SHP77 (cell line): ENCODE results near the gene PERM1.
"Not testable (repeated sequence)": the region's sequence is repeated elsewhere in the genome, so short reads cannot be mapped to it uniquely, and the experiment has no call there.

ENCODE experiments used
- DNase-seq, 2 experiments: peaks; one replicate each; lab custom pipeline; 2025; lab: John Stamatoyannopoulos, UW

The PERM1 gene, protein sequence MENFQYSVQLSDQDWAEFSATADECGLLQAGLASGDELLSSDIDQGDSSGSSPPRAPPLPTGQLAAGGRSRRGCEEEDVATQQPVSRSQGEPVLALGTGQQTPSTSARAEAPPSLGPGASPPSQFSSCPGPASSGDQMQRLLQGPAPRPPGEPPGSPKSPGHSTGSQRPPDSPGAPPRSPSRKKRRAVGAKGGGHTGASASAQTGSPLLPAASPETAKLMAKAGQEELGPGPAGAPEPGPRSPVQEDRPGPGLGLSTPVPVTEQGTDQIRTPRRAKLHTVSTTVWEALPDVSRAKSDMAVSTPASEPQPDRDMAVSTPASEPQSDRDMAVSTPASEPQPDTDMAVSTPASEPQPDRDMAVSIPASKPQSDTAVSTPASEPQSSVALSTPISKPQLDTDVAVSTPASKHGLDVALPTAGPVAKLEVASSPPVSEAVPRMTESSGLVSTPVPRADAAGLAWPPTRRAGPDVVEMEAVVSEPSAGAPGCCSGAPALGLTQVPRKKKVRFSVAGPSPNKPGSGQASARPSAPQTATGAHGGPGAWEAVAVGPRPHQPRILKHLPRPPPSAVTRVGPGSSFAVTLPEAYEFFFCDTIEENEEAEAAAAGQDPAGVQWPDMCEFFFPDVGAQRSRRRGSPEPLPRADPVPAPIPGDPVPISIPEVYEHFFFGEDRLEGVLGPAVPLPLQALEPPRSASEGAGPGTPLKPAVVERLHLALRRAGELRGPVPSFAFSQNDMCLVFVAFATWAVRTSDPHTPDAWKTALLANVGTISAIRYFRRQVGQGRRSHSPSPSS

DNA sequence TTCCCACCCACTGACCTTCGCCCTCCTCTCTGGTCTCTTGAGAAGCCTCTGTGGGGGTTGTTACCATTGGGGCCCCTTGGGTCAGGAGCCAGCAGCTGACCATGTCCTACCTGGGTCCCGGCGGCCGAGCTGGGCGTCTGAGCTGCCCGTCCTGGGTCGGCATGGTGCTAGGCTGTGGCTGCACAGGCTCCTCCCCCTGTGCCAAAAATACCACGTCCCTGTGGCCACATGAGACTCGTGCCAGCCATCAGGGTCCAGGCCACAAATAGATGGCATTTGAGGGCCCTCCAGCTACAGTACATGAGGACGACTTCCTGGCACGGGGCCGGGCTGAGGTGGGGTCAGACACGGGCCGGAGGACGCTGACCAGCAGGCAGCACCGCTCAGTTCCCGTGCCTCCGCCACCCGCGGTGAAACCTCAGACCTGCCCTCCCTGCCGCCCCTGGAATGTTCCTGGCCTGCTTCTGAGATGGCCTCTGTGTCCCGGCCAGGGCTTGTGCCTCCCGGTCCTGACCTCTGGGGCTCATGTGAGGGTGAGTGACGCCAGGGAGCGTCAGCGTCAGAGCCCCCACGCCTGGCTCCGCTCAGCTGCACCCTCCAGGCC, at the start of gene PERM1:
TSS of gene PERM1 (minus strand) at position 139 of the 604 bp plus-strand sequence. CDS start 1,064 bp downstream, outside the sequence.
- no peak for DNase-seq

DNA sequence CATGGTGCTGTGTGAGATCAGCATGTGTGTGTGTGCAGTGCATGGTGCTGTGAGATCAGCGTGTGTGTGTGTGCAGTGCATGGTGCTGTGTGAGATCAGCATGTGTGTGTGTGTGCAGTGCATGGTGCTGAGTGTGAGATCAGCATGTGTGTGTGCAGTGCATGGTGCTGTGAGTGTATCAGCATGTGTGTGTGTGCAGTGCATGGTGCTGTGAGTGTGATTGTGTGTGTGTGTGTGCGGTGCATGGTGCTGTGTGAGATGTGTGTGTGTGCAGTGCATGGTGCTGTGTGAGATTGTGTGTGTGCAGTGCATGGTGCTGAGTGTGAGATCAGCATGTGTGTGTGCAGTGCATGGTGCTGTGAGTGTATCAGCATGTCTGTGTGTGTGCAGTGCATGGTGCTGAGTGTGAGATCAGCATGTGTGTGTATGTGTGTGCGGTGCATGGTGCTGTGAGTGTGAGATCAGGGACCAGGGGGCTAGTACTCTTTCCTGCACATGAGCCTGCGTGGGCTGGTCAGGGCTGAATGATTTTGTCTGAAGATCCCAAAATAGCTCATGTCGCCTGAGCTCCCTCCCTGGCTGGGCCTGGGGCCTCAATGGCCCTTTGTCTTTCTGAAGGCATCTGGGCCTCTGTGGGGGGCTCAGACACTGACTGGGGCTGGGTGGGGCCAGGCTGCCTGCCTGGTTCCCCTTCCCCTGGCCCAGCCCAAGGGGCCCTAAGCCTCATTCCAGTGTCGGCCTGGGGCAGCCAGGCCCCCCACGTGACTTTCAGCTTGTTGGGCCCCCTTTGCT, 49.2 kb upstream of the PERM1 start:
- not testable (repeated sequence) for DNase-seq

DNA sequence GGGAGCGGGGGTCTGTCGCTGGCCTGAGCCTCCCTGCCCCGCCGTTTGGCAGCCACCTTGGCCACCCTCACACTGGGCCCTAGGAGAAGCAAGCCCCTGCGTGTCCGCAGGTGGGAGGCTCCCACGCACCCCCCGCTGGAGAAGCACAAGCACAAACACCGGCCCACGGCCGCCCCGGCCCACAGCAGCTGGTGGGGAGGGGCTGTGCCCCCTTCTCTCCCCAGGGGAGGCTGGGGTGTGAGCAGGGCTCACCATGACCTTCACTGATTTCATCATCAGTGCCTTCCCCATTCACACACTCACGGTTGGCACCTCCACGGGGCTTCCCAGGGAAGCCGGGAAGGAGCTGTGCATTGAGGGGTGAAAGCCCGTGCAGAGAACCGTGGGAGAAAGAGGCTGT, 45.9 kb upstream of the PERM1 start:
- no peak for DNase-seq

DNA sequence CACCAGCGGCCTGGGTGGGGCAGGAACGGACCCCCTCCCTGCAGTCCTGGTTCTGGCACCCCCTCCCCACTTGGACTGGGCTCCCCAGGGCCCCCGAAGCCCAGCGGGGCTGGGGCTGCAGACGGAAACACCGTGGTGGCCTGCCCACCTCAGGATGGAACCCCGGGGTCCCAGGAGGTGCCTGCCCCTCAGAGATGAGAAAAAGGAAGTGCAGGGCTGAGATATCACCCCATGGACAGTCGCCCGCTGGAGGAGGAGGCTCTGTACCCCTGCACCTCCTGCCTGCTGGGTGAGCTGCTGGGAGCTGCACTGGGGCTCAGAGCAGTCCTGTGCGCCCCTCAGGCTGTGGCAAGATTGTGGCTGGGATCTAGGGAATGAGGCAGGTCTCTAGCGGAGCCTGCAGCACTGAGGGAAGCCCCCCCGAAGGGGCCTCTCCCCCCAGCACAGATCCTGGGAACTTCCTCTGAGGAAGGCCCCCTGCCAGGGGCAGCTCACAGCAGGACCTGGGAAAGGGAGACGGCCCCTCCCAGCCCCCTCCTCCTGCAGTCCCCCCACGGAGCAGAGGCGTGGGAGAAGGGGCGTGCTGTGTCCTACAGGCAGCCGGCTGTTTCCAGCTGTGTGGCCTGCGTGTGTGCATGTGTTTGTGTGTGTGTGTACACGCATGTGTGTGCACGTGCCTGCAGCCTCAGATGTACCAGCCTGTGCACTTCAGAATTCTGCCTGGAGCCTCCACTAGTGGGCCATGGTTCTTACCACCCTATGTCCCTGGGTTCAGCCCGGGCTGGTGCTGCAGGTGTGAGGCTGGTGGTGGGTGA, 44.9 kb upstream of the PERM1 start:
- DNase-seq, result no peak

DNA sequence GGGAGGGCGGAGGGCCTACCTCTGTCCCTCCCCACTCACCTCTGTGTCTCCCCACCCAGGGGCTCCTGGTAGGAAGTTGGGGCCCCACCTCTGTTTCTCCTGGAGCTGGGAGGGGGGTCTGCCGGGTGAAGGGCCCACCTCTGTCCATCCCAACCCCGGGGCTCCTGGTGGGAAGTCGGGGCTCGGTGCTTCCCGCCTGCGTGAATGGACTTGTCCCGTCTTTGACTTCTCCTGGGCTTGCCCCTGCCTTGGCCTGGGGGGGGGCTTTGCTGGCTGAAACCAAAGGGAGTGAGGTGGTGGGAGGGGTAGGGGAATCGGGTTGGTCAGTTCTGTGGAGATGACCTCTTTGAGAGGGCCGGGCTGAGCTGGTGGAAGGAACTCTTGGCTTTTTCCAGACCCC, 43.8 kb upstream of the PERM1 start:
- DNase-seq, result no peak

DNA sequence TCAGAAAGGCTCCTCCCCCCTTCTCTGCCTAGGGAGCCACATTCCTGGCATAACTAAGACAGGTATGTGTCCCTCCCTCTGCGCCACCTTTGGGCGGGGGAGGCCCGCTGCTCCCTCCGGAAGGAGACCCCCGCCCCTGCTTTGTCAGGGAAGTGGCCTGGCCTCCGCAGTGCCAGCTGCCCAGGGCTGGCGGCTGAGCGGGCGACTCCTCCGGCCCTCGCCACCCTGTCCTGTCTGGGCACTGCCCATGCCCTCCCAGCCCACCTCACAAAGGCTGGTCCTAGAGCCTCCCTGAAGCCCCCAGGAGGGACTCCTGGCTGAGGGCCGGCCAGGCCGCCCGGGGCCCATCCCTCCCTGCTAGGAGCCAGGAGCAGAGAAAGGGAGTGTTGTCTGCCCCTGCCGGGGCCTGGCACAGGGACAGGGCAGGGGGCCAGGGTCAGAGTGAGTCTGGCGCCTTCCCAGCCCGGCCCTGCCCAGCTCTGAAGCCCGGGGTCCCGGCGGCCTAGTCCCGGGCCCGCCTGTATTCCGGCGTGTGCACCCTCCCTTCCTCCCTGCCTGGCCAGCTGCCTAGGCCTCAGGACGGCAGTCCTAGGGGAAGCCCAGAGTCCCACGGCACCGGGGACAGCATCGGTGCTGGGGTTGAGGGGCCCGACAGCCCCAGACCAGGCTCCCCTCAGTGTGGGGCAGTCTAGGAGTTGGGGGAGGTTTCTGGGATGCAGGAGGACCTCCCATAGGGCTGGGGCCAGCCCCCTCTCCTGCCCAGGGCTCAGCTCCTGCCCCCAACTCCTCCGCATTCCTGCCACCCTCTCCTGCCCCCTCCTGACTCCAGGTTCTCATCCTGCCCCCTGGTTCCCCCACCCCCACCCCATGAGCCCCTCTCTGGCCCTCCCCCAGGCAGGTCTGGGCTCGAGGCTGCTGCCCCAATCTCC, 43.1 kb upstream of the PERM1 start:
- DNase-seq, result no peak

DNA sequence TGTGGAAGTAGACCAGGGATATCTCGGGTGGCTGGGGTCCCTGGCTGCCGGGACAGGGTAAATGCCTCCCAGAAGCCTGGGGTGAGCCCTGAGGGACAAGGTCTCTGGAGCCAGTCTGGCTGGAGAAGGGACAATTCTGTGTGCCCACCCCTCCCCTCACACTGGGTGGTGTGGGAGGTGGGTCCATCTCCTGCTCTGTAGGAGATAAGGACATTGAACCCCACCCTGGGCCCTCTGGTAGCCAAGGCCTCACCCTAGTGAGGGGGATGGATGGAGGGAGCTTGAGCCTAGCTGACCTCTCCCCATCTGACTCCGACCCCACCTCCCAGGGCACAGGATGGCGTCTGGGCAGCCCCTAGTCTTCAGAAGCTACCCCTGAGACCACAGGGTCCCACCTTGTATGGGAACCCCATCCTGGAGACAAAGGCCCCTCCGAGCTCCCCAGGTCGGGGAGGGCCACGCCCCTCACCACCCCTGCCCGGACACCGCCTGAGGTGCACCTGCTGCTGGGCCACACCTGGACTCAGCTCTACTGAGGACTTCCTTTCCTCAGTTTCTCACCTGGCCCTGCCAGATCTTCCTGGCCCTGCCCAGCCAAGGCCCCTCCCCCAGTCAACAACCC, 42.4 kb upstream of the PERM1 start:
- no peak for DNase-seq

DNA sequence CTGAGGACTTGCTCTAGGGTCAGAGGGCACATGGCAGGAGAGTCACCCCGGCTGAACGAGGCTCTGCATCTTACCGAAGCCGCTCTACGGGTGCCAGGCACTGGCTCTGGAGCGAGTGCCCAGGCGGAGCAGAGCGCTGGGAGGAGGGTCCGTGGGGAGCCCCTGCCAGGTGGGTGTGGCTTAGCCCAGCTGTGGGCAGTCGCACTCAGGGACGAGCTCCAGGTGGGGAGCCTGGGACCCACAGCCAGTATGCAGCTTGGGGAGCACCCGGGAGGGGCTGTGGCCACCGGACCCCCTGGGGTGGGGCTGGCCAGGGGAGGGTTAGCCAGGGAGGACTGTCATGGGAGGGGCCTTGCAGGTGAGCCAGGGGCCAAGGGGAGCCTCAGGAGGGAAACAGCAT, 41.8 kb upstream of the PERM1 start:
- DNase-seq, result no peak

DNA sequence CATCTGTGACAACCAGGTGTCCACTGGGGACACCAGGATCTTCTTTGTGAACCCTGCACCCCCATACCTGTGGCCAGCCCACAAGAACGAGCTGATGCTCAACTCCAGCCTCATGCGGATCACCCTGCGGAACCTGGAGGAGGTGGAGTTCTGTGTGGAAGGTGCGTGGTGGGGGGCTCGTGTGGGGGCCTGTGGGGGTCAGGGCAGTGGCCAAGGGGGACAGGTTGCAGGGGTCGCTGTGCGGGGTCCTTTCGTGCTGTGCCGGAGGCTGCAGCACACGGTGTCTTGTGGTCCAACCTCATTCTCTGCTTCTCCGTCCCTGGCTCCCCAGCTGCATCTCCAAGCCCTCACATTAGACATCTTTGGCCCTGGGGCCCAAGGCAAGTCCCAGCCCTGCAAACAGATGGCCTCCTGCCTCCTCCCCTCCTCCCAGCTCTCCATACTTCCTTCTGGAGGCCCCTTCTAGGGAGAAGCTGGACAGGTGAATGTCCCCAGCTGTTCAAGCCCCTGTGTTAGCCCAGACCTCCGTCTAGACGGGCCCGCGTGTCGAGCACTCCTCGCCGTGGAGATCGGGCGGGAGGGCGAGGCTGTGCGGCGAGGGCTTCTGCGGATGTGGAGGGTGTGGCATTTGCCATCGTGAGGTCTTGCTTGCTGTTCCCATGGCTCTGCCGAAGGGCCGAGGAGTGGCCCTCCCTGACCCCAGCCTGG, 40.6 kb upstream of the PERM1 start:
- DNase-seq, result no peak

DNA sequence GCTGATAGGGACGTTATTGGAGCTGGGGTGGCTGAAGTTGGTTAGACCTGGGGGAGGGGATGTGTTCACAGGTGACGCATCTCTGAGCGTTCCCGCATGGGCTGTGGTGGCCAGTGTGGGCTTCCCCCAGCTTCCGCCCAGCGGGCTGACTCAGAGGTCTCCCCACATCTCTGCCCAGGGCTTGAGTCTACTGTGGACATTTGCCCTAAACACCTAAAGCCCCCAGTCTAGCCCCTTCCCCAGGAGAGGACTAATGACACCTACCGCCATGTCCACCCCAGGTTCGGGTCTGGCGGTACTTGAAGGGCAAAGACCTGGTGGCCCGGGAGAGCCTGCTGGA, 40.0 kb upstream of the PERM1 start:
- no peak for DNase-seq

DNA sequence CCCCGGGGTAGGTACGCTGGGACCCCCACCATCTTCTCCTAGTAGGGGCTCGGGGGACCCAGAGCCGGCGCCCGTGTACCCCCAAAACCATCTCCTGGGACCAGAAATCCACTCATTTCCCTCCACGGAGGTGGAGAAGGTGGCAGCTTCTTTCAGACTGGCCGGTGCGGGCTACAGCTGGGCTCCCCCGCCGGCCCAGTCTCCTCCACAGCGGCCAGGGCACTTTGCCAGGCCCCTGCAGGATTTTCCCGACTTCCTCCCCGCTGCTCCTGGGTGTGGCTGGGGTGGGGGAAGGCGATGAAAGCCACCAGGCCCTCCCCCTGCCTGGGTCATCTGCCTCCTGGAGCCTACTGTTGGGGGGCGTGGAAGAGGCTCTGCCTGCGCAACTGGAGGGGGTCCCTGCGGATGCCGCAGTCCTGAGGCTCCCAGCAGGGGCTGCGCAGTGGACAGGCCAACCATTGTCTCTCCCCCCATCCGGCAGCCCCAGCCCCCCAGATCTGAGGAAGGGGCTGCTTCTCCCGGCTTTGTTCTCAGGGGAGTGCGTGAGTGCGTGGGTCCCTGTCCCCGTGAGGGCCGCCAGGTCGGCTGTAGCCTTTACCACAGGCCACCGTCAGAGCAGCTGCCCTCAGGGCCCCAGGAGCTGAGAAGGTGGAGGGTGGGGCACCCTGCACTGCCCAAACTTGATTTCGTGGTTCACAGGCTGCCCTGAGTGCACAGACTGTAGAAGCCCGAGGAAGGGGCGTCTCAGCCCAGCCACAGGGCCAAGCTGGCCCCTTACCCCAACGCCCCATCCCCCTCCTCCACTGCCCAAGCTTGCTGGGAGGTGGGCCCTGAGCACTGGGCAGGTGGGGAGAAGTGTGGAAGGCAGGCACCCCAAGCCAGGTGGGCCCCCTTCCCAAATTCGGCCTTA, 39.4 kb upstream of the PERM1 start:
- peak in 1 of 2 experiments; percentile 24 for DNase-seq

DNA sequence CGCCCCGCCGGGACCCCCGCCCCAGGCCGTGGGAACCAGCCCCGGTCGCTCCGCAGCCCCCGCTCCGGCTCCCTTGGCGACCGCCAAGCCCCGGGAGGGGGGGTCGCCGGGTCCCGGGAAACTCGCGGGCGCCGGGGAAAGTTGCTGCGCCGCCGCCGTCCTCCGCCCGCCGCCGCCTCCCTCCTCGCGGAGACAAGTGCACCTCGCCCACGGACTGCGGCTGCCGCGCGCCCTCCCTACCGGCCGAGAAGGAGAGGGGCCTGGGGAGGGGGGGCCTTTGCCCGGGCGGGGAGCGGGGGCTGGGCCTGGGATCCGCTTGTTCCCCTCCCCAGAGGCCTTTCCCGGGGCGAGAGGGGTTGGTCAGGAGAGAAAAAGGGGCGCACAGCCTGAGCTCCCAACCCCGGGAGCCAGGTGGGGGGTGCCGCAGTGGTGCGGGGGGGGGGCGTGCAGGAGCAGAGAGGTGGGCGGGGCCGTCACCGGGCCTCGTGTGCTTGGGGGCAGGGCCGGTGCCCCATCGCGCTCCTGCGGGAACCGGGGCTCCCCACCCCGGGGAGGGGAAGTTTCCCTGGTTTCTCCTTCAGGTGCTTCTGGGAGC, 38.6 kb upstream of the PERM1 start:
- DNase-seq, result no peak

DNA sequence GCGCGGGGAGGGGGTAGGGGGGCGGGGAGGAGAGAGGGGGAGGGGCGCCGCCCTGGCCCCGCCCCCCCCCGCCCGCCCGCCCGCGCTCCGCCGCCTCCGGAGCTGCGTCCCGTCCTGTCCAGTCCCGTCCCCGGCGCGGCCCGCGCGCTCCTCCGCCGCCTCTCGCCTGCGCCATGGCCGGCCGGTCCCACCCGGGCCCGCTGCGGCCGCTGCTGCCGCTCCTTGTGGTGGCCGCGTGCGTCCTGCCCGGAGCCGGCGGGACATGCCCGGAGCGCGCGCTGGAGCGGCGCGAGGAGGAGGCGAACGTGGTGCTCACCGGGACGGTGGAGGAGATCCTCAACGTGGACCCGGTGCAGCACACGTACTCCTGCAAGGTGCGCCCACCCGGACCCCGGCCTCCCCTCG, 38.1 kb upstream of the PERM1 start, which contains the start of gene AGRN:
TSS of gene AGRN (plus strand) at position 121 of the 405 bp plus-strand sequence. CDS start at position 174, 53 bp downstream.
- DNase-seq, result no peak

DNA sequence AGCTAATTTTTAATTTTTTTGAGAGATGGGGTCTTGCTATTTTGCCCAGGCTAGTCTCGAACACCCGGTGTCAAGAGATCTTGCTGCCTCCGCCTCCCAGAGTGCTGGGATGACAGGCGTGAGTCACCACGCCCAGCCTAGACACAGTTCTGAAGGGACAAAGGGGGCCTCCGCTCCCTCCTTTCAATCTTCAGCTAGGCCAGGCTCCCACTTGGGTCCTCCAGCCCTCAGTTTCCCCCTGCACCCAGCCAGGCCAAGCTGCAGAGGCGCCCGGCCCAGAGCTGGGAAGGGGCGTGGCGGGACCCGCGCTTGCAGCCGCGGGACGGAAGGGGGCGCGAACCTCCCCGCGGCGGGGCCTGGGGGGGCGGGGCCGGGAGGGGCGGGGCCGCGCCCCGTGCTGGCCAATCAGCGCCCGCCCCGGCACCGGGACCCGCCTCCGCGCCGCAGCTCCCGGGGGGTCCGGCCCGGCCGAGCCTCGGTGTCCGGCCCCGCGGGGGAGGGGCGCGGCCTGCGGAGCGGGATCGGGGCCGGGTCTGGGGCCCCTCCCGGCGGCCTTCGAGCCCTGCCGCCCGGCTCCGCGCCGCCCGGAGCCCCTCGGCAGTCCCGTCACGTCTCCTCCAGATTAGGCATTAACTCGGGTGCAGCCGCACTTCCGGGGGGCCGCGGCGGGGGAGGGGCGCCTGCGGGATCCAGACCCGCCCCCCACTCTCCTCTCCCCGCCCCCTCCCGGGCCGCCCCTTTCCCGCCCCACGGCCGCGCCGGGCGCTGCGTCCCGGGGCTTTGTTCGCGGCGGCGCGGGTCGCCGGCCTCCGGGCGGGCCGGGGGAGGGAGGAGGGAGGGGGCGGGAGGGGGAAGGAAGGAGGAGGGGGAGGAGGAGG, 37.5 kb upstream of the PERM1 start:
- peak; percentile 36 to 61 for DNase-seq

DNA sequence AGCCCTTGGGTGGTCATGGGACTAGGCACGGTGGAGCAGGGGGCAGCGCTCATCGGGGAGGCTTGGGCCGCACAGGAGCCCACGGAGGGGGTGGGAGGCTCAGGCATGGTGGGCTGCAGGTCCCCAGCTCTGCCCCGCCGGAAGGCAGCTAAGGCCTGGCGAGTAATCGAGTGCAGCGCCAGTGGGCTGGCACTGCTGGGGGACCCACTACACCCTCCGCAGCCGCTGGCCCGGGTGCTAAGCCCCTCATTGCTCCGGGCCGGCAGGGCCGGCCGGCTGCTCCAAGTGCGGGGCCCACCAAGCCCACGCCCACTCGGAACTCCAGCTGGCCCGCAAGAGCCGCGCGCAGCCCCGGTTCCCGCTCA, 36.4 kb upstream of the PERM1 start:
- not testable (repeated sequence) for DNase-seq
